Thyroid gland (tissue), 4 donors: ENCODE data around the gene OR10A4. TPM values are rescaled to one million over a fixed set of nuclear protein-coding genes. Genes with fewer than 3 reads are reported as not detected.
"Not testable (repeated sequence)": the region's sequence is repeated elsewhere in the genome, so short reads cannot be mapped to it uniquely, and the experiment has no call there.

ENCODE experiments used
- DNase-seq, 2 donors: peaks; one replicate each; pipeline ENCODE4 v3.0.0-alpha.2; 2019
- H3K27ac ChIP-seq, 3 donors: fragments of 200-600 bp; sonication (generic); 1 replicate in 2 of 3; 2 replicates in 1 of 3; pipeline ENCODE4 v1.5.1; 2016 to 2019; ENCODE audit warnings: mild to moderate bottlenecking in 1 of 3, moderate library complexity in 1 of 3
- H3K27me3 ChIP-seq: fragments of 200-600 bp; sonication (generic); one replicate; pipeline ENCODE4 v1.5.1; 2019
- H3K36me3 ChIP-seq, 2 donors: fragments of 200-600 bp; sonication (generic); one replicate each; pipeline ENCODE4 v1.5.1; 2016 to 2019
- H3K4me1 ChIP-seq, 2 donors: fragments of 200-600 bp; sonication (generic); one replicate each; pipeline ENCODE4 v1.5.1; 2017 to 2019
- H3K4me3 ChIP-seq, 3 donors: fragments of 200-600 bp; sonication (generic); replicated peaks in 1 of 3; 1 replicate in 2 of 3; 2 replicates in 1 of 3; pipeline ENCODE4 v1.5.1; 2016; ENCODE audit warnings: mild to moderate bottlenecking in 1 of 3
- H3K9me3 ChIP-seq: fragments of 200-600 bp; sonication (generic); one replicate; pipeline ENCODE4 v1.5.1; 2017
- CTCF ChIP-seq, 6 experiments: fragments of 200-600 bp in 3 of 6; fragments of 450-650 bp in 3 of 6; sonication (generic) in 3 of 6; IDR thresholded peaks; one replicate each; pipeline ENCODE4 v1.5.1; 2016 to 2019; ENCODE audit warnings: antibody characterized with exemption in 6 of 6, mild to moderate bottlenecking in 2 of 6, inconsistent platforms in 1 of 6, moderate library complexity in 1 of 6
- POLR2A ChIP-seq, 2 donors: fragments of 450-650 bp; IDR thresholded peaks; one replicate each; pipeline ENCODE4 v1.6.1; 2017; ENCODE audit warnings: antibody characterized with exemption in 2 of 2, mild to moderate bottlenecking in 2 of 2, moderate library complexity in 1 of 2
- WGBS, 2 donors: methylation state at CpG; one replicate each; pipeline ENCODE4 v1.1.5; 2017; 5-methylcytosine and 5-hydroxymethylcytosine counted together
- intact Hi-C: fragments of 100-400 bp; cut with DNase I; formaldehyde crosslinking; loops from one replicate; pipeline ENCODE4 v1.15.1; 2023
- total RNA-seq, 4 donors: library from RNA; depleted of rRNA; stranded (reverse); fragments of >200 nt; gene quantifications; one replicate each; pipeline ENCODE4 v1.2.3, GENCODE V29; 2016

Gene OR10A4
- total RNA-seq, 4 donors from 2014 or later = not detected

GRCh38 chr11:6894097-6894496, 17.7 kb downstream of the OR10A4 start:
- Histone ChIP-seq H3K27ac (no peak overlapping the region), H3K9me3 (no peaks in the 10 kb centered on the region), H3K4me3 (no peak overlapping the region), H3K27me3 (no peaks in the 10 kb centered on the region), H3K4me1 (no peaks in the 10 kb centered on the region), H3K36me3 (no peaks in the 10 kb centered on the region)
- TF ChIP-seq CTCF (IDR thresholded peaks at IDR 0.05) (no peak), POLR2A (IDR thresholded peaks at IDR 0.05) (no peak)
- intact Hi-C loops = no loop called here
- no peak for DNase-seq

DNA sequence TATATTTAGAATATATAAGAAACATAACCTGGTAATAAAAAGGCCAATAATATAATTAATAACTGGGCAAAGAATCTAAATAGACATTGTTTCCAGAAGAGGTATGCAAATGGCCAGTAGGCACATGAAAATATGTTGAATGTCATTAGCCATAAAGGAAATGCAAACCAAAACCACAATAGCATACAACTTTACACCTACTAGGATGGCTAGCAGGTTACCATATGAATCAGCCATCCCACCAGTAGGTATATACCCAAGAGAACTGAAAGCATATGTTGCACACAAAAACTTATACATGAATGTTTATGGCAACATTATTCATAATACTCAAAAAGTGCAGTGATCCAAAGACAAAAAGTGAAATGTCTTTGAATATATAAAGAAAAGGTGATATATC, 18.6 kb downstream of the OR10A4 start:
- intact Hi-C loops = no loop called here
- Histone ChIP-seq H3K36me3 (no peaks in the 10 kb centered on the region), H3K9me3 (no peaks in the 10 kb centered on the region), H3K27me3 (no peaks in the 10 kb centered on the region), H3K4me3 (no peak overlapping the region), H3K27ac (no peak overlapping the region), H3K4me1 (no peaks in the 10 kb centered on the region)
- no peak for DNase-seq
- no peak for TF ChIP-seq POLR2A (IDR thresholded peaks at IDR 0.05)

DNA sequence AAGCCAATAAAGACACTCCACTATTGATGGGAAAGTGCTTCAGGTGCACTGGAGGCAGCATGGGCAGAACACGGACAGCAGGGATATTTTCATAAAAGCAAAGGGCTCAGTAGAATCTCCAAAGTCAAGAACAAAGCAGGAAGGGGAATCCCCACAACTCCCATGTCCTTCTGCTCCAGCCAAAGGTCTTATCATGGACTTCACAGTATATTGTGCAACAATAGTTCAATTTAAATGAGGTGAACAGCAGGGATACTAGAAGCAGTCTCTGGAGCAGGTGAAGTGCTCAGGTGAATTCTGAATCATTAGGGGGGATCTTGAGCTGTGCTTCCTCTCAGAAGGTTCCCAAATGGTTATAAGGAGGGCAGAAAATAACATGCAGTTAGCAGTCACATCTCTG, 22.5 kb downstream of the OR10A4 start:
- Histone ChIP-seq H3K4me1 (no peaks in the 10 kb centered on the region), H3K27me3 (no peaks in the 10 kb centered on the region), H3K9me3 (no peaks in the 10 kb centered on the region), H3K36me3 (no peaks in the 10 kb centered on the region), H3K4me3 (no peak overlapping the region), H3K27ac (no peak overlapping the region)
- WGBS, 2 donors = 59 to 77% methylated on average over 1 of the region's 1 CpG
- TF ChIP-seq POLR2A (IDR thresholded peaks at IDR 0.05) = no peak
- TF ChIP-seq CTCF (IDR thresholded peaks at IDR 0.05) = no peak
- intact Hi-C loops = no loop called here
- DNase-seq = no peak

DNA sequence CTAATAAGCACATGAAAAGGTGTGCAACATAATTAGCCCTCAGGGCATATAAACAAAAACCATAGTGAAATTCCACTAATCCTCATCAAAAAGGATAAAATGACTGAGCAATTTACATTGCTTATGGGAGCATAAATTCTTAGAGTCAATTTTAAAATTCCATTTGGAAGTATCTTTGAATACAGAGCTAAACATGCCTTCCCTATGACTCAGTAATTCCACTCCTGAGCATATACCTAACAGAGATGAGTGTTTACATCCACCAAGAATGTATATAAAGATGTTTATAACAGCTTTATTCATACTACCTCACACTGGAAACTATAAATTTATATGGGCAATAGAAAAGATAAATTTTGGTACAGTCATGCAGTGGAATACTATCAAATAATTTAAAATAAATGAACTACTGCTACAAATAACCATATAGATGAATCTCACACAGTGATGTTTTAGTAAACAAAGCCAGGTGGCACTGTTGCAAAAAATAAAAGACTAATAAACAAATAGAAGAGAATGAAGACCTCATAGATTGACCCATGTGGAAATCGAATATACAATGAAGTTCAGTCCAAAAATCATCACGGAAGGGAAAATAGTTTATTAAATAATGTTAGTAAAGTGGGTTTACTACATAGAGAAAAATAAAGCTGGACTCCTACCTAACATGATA, 24.0 kb downstream of the OR10A4 start:
- no peak for DNase-seq
- intact Hi-C loops = no loop called here
- no peak overlapping the region for H3K27ac ChIP-seq
- no peaks in the 10 kb centered on the region for H3K9me3 ChIP-seq
- TF ChIP-seq POLR2A (IDR thresholded peaks at IDR 0.05) (no peak), CTCF (IDR thresholded peaks at IDR 0.05) (no peak)
- H3K4me3 ChIP-seq = no peak overlapping the region
- WGBS, 2 donors = 68 to 73% methylated on average over 2 of the region's 2 CpGs
- H3K4me1 ChIP-seq = no peaks in the 10 kb centered on the region
- H3K36me3 ChIP-seq = no peaks in the 10 kb centered on the region
- no peaks in the 10 kb centered on the region for H3K27me3 ChIP-seq

GRCh38 chr11:6904804-6905203, 28.4 kb downstream of the OR10A4 start:
- H3K27me3 ChIP-seq, DNase-seq: not testable (repeated sequence)
- WGBS, 2 donors = 80 to 82% methylated on average over 13 of the region's 13 CpGs

GRCh38 chr11:6911378-6911777, 35.0 kb downstream of the OR10A4 start:
- no peak for DNase-seq
- no peak overlapping the region for H3K27ac ChIP-seq
- intact Hi-C loops = no loop called here
- WGBS, 2 donors = 94 to 97% methylated on average over 3 of the region's 3 CpGs
- H3K4me3 ChIP-seq = no peak overlapping the region
- no peaks in the 10 kb centered on the region for H3K27me3 ChIP-seq
- TF ChIP-seq CTCF (IDR thresholded peaks at IDR 0.05) = no peak
- TF ChIP-seq POLR2A (IDR thresholded peaks at IDR 0.05) = no peak
- no peaks in the 10 kb centered on the region for H3K9me3 ChIP-seq
- no peaks in the 10 kb centered on the region for H3K36me3 ChIP-seq
- no peaks in the 10 kb centered on the region for H3K4me1 ChIP-seq

More at GRCh38 chr11:6904804-6905203, 28.4 kb downstream of the OR10A4 start:
- H3K9me3 ChIP-seq, H3K36me3 ChIP-seq, intact Hi-C loops, H3K27ac ChIP-seq, H3K4me1 ChIP-seq, H3K4me3 ChIP-seq: not testable (repeated sequence)
